A673 (cell line): ENCODE data around the gene DMAC2L. TPM values are rescaled to one million over a fixed set of nuclear protein-coding genes. Genes with fewer than 3 reads are reported as not detected.
A peak's percentile ranks its signal among the peaks of the same experiment; 100 is the strongest.

ENCODE experiments used
- BruUV-seq: library from RNA; stranded (reverse); fragments of 400-500 nt; replicated peaks from 2 replicates; lab custom pipeline; 2021; lab: Mats Ljungman, UMichigan
- CTCF ChIA-PET: fragments of 300-600 bp; sonication (Branson Sonifier 250); formaldehyde crosslinking; loops from one replicate; lab custom pipeline; 2022; ENCODE audit warnings: antibody characterized with exemption; lab: Charles Lee
- POLR2A ChIA-PET: fragments of 300-600 bp; sonication (Branson Sonifier 250); formaldehyde crosslinking; loops from one replicate; lab custom pipeline; 2022; ENCODE audit warnings: antibody characterized with exemption; ENCODE audit not compliant: low non-redundant PET; lab: Charles Lee
- DNase-seq: peaks from one replicate; pipeline ENCODE4 v3.0.0-alpha.2; 2015; ENCODE audit warnings: low spot score
- H3K27ac ChIP-seq: fragments of 200-600 bp; sonication (generic); 2 replicates; pipeline ENCODE4 v1.5.1; 2016; ENCODE audit warnings: mixed run types, low read depth, mild to moderate bottlenecking, mixed read lengths, antibody characterized with exemption, low read length; ENCODE audit not compliant: poor library complexity, severe bottlenecking
- H3K27me3 ChIP-seq: fragments of 200-600 bp; sonication (generic); replicated peaks from 2 replicates; pipeline ENCODE4 v1.6.1; 2017; ENCODE audit warnings: mixed run types, low read depth, mild to moderate bottlenecking, mixed read lengths, antibody characterized with exemption, low read length; ENCODE audit not compliant: insufficient read depth, poor library complexity
- H3K36me3 ChIP-seq: fragments of 200-600 bp; sonication (generic); 2 replicates; pipeline ENCODE4 v1.6.1; 2016; ENCODE audit warnings: mixed run types, mild to moderate bottlenecking, mixed read lengths, antibody characterized with exemption, low read length; ENCODE audit not compliant: insufficient read depth, poor library complexity, severe bottlenecking
- H3K4me1 ChIP-seq: fragments of 200-600 bp; sonication (generic); 2 replicates; pipeline ENCODE4 v1.6.1; 2017; ENCODE audit warnings: mixed run types, mild to moderate bottlenecking, mixed read lengths, antibody characterized with exemption, low read length; ENCODE audit not compliant: insufficient read depth, poor library complexity, severe bottlenecking
- H3K4me3 ChIP-seq: fragments of 200-600 bp; sonication (generic); 2 replicates; pipeline ENCODE4 v1.5.1; 2016; ENCODE audit warnings: low read depth, mixed run types, mild to moderate bottlenecking, mixed read lengths, low read length; ENCODE audit not compliant: poor library complexity, severe bottlenecking
- H3K9me3 ChIP-seq: fragments of 200-600 bp; sonication (generic); 2 replicates; pipeline ENCODE4 v1.6.1; 2016; ENCODE audit warnings: mixed run types, low read depth, mild to moderate bottlenecking, mixed read lengths, antibody characterized with exemption, low read length; ENCODE audit not compliant: poor library complexity, severe bottlenecking
- EZH2 ChIP-seq: fragments of 200-600 bp; sonication (generic); IDR thresholded peaks from 2 replicates; pipeline ENCODE4 v1.6.1; 2017; ENCODE audit warnings: borderline replicate concordance, low read depth, mild to moderate bottlenecking, mixed read lengths, antibody characterized with exemption, low read length; ENCODE audit not compliant: poor library complexity, severe bottlenecking
- intact Hi-C: fragments of 100-400 bp; cut with micrococcal nuclease; formaldehyde crosslinking; loops from one replicate; pipeline ENCODE4 v1.10.0; 2022; ENCODE audit not compliant: unreplicated experiment
- total RNA-seq: library from RNA; stranded (reverse); gene quantifications from 2 replicates; pipeline ENCODE4 v1.2.3, GENCODE V29; 2021
- TF ChIP-seq, protein P1 (sequence below): fragments of 300-800, 200-600 bp; sonication (generic); conservative IDR thresholded peaks from 2 replicates; pipeline ENCODE4 v1.5.1; 2017; ENCODE audit warnings: low read depth, mild to moderate bottlenecking, antibody characterized with exemption, low read length, moderate library complexity, mixed read lengths

DMAC2L gene
- total RNA-seq, 1 experiment from 2014 or later: 18.4 TPM

DNA sequence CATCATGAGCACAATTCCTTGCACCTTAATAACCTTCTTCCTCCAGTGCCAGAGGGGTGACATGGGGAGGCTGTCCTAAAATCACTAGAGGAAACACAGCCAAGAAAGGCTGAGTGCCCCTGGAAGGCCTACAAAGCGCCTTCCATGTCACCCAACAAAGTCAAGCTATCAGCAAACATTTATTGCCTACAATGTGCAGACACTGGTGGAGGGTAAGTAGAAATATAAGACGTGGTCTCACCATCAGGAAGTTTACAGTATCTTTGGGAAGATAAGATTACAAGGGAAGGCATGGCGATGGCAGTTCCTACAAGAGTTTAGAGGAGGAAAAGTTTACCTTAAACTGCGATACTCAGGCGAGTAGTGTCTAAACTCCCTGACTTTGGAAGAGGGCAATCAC, 27.9 kb downstream of the DMAC2L start:
- no TSS peak for BruUV-seq
- TF ChIP-seq EZH2: no peak
- TF ChIP-seq, protein P1, sequence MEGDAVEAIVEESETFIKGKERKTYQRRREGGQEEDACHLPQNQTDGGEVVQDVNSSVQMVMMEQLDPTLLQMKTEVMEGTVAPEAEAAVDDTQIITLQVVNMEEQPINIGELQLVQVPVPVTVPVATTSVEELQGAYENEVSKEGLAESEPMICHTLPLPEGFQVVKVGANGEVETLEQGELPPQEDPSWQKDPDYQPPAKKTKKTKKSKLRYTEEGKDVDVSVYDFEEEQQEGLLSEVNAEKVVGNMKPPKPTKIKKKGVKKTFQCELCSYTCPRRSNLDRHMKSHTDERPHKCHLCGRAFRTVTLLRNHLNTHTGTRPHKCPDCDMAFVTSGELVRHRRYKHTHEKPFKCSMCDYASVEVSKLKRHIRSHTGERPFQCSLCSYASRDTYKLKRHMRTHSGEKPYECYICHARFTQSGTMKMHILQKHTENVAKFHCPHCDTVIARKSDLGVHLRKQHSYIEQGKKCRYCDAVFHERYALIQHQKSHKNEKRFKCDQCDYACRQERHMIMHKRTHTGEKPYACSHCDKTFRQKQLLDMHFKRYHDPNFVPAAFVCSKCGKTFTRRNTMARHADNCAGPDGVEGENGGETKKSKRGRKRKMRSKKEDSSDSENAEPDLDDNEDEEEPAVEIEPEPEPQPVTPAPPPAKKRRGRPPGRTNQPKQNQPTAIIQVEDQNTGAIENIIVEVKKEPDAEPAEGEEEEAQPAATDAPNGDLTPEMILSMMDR: no peak
- Histone ChIP-seq H3K27ac (no peak overlapping the region), H3K9me3 (no peaks in the 10 kb centered on the region), H3K36me3 (no peaks in the 10 kb centered on the region), H3K27me3 (no peaks in the 10 kb centered on the region), H3K4me3 (no peak overlapping the region), H3K4me1 (peaks cover 32% of the 10 kb centered on the region)
- POLR2A ChIA-PET: no interaction called here
- CTCF ChIA-PET: no interaction called here
- intact Hi-C loops: loop anchor here (5.0 kb wide), 1 partner anchor 192 kb away; the partner anchor contains the start of gene MAP4K5
- no peak for DNase-seq

DNA sequence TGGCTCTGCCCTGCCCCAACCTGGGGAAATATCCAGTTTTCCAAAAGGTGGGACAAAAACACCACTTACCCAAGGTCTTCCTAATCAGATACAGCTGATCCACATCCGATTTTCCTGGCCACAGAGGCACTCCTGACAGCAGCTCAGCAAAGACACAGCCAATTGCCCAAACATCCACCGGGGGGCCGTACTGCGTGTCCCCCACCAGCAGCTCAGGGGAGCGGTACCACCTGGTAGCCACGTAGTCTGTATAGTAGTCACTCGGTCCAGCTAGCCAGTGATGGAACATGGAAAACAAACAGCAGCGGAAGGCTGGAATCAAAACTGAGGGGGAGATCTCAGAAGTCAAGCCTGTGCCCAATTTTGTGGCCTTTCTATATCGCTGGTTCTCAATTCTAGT, 28.8 kb downstream of the DMAC2L start:
- POLR2A ChIA-PET: interaction anchor here (0.6 kb wide), 1 partner anchor 13 kb away, joined by 4 read pairs; no protein-coding TSS in a partner anchor
- no peak overlapping the region for H3K27ac ChIP-seq
- BruUV-seq: no TSS peak

DNA sequence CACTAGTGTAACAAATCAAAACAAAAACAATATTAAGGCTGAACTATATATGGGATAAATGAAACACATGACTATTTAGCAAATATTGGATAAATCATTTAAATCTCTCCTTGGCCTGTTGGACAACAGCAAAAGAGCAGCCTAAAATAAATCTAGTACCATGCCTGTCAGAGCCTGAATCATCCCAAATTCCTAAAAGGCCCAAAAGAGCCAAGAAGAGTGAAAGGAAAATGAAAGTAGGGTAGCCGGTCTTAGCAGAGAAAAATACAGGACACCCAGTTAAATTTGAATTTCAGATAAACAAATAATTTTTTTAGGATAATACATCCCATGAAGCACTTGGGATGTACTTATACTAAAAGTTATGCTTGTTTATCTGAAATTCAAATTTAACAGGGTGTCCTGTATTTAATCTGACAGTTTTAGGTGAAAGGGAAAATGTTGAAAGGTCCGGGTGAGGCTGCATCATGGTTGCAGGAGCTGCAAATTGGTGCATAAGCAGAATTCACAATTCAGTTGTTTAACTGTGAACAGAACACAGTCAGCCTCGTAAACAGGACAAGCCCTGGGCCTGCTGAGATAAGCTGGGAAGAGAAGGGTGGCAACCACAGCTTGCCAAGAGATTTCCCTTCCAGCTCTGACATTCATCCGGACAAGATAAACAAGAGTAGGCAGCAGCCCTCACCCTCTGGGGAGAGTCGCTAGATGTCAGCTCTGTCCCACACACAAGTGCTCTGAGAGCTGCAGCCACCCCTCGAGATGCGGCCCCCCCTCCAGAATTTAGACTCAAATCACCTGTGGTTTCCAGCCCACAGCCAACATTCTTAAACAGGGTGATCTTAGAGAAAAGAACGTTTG, 30.3 kb downstream of the DMAC2L start:
- no peak overlapping the region for H3K4me3 ChIP-seq
- peak; percentile 59 for DNase-seq
- no peak for TF ChIP-seq EZH2
- TF ChIP-seq, protein P1: peak; percentile 42; the same call in 1 of the 2 replicates
- ChIA-PET CTCF (interaction anchor here (1.1 kb wide), 1 partner anchor 186 kb away, joined by 3 read pairs; no protein-coding TSS in a partner anchor), POLR2A (no interaction called here)
- H3K27ac ChIP-seq: no peak overlapping the region
- H3K9me3 ChIP-seq: no peaks in the 10 kb centered on the region
- no TSS peak for BruUV-seq
- H3K36me3 ChIP-seq: no peaks in the 10 kb centered on the region
- no peaks in the 10 kb centered on the region for H3K27me3 ChIP-seq
- intact Hi-C loops: loop anchor here (5.0 kb wide), 1 partner anchor 190 kb away; the partner anchor contains the start of gene MAP4K5
- H3K4me1 ChIP-seq: peaks cover 17% of the 10 kb centered on the region

More for the DNA sequence above, 28.8 kb downstream of the DMAC2L start:
- intact Hi-C loops: loop anchor here (5.0 kb wide), 1 partner anchor 191 kb away; the partner anchor contains the start of gene MAP4K5
- CTCF ChIA-PET: interaction anchor here (0.5 to 0.6 kb wide), 2 partner anchors 13 to 870 kb away, joined by 3 to 7 read pairs; no protein-coding TSS in a partner anchor
- DNase-seq: peak; percentile 27
- no peaks in the 10 kb centered on the region for H3K9me3 ChIP-seq
- TF ChIP-seq EZH2: no peak
- TF ChIP-seq, protein P1: peak; percentile 47
- H3K4me3 ChIP-seq: no peak overlapping the region
- H3K4me1 ChIP-seq: peaks cover 23% of the 10 kb centered on the region
- H3K36me3 ChIP-seq: no peaks in the 10 kb centered on the region
- no peaks in the 10 kb centered on the region for H3K27me3 ChIP-seq
